Measurements from ENCODE around the gene PTPRM. TPM values are rescaled to one million over a fixed set of nuclear protein-coding genes. Genes with fewer than 3 reads are reported as not detected.

The PTPRM gene
- 99.3 TPM for total RNA-seq

DNA sequence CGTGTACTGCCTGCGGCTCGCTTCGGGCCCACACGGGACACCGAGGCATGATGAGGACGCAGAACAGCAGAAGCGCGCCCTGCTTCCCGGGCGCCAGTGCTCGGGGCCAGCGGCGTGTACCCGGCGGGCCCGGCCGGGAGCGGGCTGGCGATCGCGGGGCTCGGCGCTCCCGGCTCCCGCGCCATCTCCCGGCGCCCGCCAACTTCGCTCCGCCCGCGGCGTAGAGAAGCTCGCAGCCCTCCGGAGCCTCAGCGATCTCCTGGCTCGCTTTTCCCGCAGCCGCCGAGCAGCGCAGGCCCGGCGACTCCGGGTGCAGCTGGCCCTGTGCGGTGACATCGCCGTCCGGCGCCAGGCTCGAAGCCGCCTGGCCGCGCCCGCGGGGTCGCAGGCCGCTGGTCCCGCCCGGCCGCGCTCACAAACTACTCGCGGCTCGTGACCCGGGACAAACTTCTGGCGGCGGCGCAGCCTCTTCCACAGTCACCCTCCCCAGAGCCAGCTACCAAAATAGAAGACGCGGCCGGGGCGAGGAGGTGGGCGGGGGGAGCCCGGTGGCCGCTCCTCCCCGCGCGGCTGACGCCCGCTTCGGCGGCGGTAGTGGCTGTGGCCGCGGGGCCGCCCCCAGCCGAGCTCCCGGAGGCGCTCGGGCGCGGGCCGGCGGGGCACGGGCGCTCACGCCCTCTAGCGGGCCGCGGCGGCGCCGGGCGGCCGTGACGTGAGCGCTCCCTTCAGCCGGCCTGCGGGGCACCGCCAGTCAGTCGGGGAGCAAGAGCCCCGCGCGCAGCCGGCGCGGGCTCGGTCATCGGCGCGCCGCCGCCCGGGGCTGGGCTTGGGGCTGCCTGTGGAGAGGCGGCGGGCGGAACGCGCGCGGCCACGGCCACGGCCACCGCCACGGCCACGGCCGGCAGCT lies at the start of gene PTPRM:
TSS of gene PTPRM (plus strand) at position 750 of the 907 bp plus-strand sequence. CDS start 503 bp downstream, outside the sequence.

All from camera-type eye (tissue), 1 donor.